PC-3 (cell line): ENCODE measurements around the gene FOXN3.

Experiments used
- EZH2 ChIP-seq: fragments of 300-600 bp; sonication (generic); IDR thresholded peaks from one replicate; pipeline ENCODE4 v1.6.1; 2017; ENCODE audit warnings: antibody characterized with exemption, mild to moderate bottlenecking, low read length; ENCODE audit not compliant: unreplicated experiment
- EZH2phosphoT487 ChIP-seq: fragments of 300-600 bp; sonication (generic); IDR thresholded peaks from 2 replicates; pipeline ENCODE4 v1.6.1; 2018; ENCODE audit warnings: mild to moderate bottlenecking, antibody characterized with exemption, low read length, borderline replicate concordance
- TF ChIP-seq, protein P1 (sequence below): fragments of 300-600 bp; sonication (generic); conservative IDR thresholded peaks from 2 replicates; pipeline ENCODE4 v1.5.1; 2017; ENCODE audit warnings: antibody characterized with exemption, low read depth, mild to moderate bottlenecking, low read length

- TF ChIP-seq, protein P1, sequence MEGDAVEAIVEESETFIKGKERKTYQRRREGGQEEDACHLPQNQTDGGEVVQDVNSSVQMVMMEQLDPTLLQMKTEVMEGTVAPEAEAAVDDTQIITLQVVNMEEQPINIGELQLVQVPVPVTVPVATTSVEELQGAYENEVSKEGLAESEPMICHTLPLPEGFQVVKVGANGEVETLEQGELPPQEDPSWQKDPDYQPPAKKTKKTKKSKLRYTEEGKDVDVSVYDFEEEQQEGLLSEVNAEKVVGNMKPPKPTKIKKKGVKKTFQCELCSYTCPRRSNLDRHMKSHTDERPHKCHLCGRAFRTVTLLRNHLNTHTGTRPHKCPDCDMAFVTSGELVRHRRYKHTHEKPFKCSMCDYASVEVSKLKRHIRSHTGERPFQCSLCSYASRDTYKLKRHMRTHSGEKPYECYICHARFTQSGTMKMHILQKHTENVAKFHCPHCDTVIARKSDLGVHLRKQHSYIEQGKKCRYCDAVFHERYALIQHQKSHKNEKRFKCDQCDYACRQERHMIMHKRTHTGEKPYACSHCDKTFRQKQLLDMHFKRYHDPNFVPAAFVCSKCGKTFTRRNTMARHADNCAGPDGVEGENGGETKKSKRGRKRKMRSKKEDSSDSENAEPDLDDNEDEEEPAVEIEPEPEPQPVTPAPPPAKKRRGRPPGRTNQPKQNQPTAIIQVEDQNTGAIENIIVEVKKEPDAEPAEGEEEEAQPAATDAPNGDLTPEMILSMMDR = no peak
- TF ChIP-seq EZH2 = no peak
- no peak for TF ChIP-seq EZH2phosphoT487
These were observed 85.0 kb downstream of the FOXN3 start for GRCh38 chr14:89332031-89332430.
